Panc1 (cell line): Measurements from ENCODE around the gene DRD2. TPM values are rescaled to one million over a fixed set of nuclear protein-coding genes. Genes with fewer than 3 reads are reported as not detected.

ENCODE experiments used
- ATAC-seq: fragments of 200-7000 bp; cut with Tn5 transposase; 2 replicates; pipeline ENCODE4 v1.9.1; 2020; ENCODE audit warnings: mild to moderate bottlenecking, moderate library complexity
- BruUV-seq: library from RNA; stranded (reverse); fragments of 400-500 nt; replicated peaks from 2 replicates; lab custom pipeline; 2021; lab: Mats Ljungman, UMichigan
- CTCF ChIA-PET: fragments of 300-600 bp; sonication (Branson Sonifier 250); formaldehyde crosslinking; loops from one replicate; lab custom pipeline; 2022; ENCODE audit warnings: antibody characterized with exemption; lab: Charles Lee
- POLR2A ChIA-PET: fragments of 300-600 bp; sonication (Branson Sonifier 250); formaldehyde crosslinking; loops from one replicate; lab custom pipeline; 2022; ENCODE audit warnings: antibody characterized with exemption; lab: Charles Lee
- DNase-seq: peaks from one replicate; pipeline ENCODE4 v3.0.0-alpha.2; 2010; ENCODE audit warnings: low read depth, low spot score
- H3K27ac ChIP-seq: 2 replicates; pipeline ENCODE4 v1.5.1; 2011; ENCODE audit warnings: mild to moderate bottlenecking, low read length, inconsistent platforms
- H3K27me3 ChIP-seq: fragments of 200-500 bp; sonication (Bioruptor generic); 2 replicates; pipeline ENCODE4 v1.6.0; 2014; ENCODE audit warnings: low read length, inconsistent platforms; ENCODE audit not compliant: control insufficient read depth, insufficient read depth
- H3K36me3 ChIP-seq: fragments of 200-500 bp; sonication (Bioruptor generic); 2 replicates; pipeline ENCODE4 v1.5.1; 2014; ENCODE audit warnings: inconsistent platforms, mild to moderate bottlenecking, low read length, moderate library complexity; ENCODE audit not compliant: control insufficient read depth, insufficient read depth
- H3K4me1 ChIP-seq: 2 replicates; pipeline ENCODE4 v1.5.1; 2011; ENCODE audit warnings: inconsistent platforms, mild to moderate bottlenecking, low read length, moderate library complexity; ENCODE audit not compliant: control insufficient read depth, insufficient read depth
- H3K4me3 ChIP-seq, 2 experiments: 2 replicates each; pipeline ENCODE4 v1.5.1; 2011 to 2012; ENCODE audit warnings: low read depth in 2 of 2, low read length in 2 of 2, mild to moderate bottlenecking in 2 of 2, inconsistent platforms in 1 of 2, moderate library complexity in 1 of 2
- H3K9me3 ChIP-seq: fragments of 200-500 bp; sonication (Bioruptor generic); 2 replicates; pipeline ENCODE4 v1.5.1; 2014; ENCODE audit warnings: low read depth, mild to moderate bottlenecking, inconsistent platforms, low read length, moderate library complexity; ENCODE audit not compliant: control insufficient read depth, insufficient read depth
- POLR2AphosphoS5 ChIP-seq: IDR thresholded peaks from 2 replicates; pipeline ENCODE4 v1.6.1; 2012; ENCODE audit warnings: mild to moderate bottlenecking, low read depth, low read length, moderate library complexity
- SIN3A ChIP-seq: IDR thresholded peaks from 2 replicates; pipeline ENCODE4 v1.6.1; 2012; ENCODE audit warnings: low read depth, mild to moderate bottlenecking, low read length, moderate library complexity, borderline replicate concordance; ENCODE audit not compliant: insufficient read depth
- TCF7L2 ChIP-seq: IDR thresholded peaks from 2 replicates; pipeline ENCODE4 v1.6.1; 2011; ENCODE audit warnings: mild to moderate bottlenecking, low read depth, low read length, inconsistent platforms
- in situ Hi-C: cut with HindIII; loops from 2 replicates; pipeline ENCODE4 v1.10.0; 2016; ENCODE audit warnings: low sequenced_read_pairs, low pct_unique_long_range_greater_than_20kb
- intact Hi-C: fragments of 100-400 bp; cut with micrococcal nuclease; formaldehyde crosslinking; loops from one replicate; pipeline ENCODE4 v1.10.0; 2022; ENCODE audit not compliant: unreplicated experiment
- total RNA-seq: library from RNA; stranded (reverse); gene quantifications from one replicate; pipeline ENCODE4 v1.2.1, GENCODE V29; 2021; ENCODE audit not compliant: unreplicated experiment
- TF ChIP-seq, protein P1 (sequence below), 2 experiments: IDR thresholded peaks; 2 replicates each; pipeline ENCODE4 v1.6.1; 2011 to 2012; ENCODE audit warnings: low read depth in 2 of 2, control low read depth in 1 of 2, low read length in 1 of 2, mild to moderate bottlenecking in 1 of 2, moderate library complexity in 1 of 2; ENCODE audit not compliant: insufficient read depth in 1 of 2
- TF ChIP-seq, protein P2 (sequence below): fragments of 450-650 bp; IDR thresholded peaks from 2 replicates; pipeline ENCODE4 v1.5.1; 2017; ENCODE audit warnings: mild to moderate bottlenecking

Gene DRD2
- total RNA-seq, 1 experiment from 2014 or later, result 5.3 TPM

DNA sequence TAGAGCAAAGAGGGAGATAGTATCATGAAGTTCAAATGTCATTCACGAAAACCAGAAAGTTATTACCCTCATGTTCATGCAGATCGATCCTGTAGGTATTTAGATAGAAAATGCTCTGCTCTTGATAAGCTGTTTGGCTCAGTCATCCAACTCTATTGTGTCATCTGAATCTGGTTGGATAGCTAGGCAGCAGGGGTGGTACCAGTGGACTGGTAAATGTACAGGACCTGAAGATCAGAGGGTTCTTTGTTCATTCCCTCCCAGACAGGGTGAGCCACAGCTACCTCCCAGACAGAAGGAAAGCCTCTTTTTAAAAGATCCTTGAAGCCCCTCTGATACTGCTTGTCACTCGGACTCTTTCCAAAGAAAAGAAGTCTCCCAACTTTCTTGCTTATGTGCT, 29.8 kb upstream of the DRD2 start:
- Histone ChIP-seq H3K4me3 (no peak overlapping the region), H3K4me1 (no peaks in the 10 kb centered on the region), H3K27ac (no peak overlapping the region), H3K9me3 (no peaks in the 10 kb centered on the region), H3K27me3 (peaks cover 2% of the 10 kb centered on the region; the same call in 1 of the 2 replicates), H3K36me3 (no peaks in the 10 kb centered on the region)
- in situ Hi-C loops, result no loop called here
- TF ChIP-seq POLR2AphosphoS5 (no peak), TCF7L2 (no peak), SIN3A (no peak)
- TF ChIP-seq, protein P1, sequence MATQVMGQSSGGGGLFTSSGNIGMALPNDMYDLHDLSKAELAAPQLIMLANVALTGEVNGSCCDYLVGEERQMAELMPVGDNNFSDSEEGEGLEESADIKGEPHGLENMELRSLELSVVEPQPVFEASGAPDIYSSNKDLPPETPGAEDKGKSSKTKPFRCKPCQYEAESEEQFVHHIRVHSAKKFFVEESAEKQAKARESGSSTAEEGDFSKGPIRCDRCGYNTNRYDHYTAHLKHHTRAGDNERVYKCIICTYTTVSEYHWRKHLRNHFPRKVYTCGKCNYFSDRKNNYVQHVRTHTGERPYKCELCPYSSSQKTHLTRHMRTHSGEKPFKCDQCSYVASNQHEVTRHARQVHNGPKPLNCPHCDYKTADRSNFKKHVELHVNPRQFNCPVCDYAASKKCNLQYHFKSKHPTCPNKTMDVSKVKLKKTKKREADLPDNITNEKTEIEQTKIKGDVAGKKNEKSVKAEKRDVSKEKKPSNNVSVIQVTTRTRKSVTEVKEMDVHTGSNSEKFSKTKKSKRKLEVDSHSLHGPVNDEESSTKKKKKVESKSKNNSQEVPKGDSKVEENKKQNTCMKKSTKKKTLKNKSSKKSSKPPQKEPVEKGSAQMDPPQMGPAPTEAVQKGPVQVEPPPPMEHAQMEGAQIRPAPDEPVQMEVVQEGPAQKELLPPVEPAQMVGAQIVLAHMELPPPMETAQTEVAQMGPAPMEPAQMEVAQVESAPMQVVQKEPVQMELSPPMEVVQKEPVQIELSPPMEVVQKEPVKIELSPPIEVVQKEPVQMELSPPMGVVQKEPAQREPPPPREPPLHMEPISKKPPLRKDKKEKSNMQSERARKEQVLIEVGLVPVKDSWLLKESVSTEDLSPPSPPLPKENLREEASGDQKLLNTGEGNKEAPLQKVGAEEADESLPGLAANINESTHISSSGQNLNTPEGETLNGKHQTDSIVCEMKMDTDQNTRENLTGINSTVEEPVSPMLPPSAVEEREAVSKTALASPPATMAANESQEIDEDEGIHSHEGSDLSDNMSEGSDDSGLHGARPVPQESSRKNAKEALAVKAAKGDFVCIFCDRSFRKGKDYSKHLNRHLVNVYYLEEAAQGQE (IDR thresholded peaks at IDR 0.05; ENCODE audit: insufficient read depth in 1 of 2, low read depth in 2 of 2, low read length in 1 of 2), result no peak
- TF ChIP-seq, protein P2, sequence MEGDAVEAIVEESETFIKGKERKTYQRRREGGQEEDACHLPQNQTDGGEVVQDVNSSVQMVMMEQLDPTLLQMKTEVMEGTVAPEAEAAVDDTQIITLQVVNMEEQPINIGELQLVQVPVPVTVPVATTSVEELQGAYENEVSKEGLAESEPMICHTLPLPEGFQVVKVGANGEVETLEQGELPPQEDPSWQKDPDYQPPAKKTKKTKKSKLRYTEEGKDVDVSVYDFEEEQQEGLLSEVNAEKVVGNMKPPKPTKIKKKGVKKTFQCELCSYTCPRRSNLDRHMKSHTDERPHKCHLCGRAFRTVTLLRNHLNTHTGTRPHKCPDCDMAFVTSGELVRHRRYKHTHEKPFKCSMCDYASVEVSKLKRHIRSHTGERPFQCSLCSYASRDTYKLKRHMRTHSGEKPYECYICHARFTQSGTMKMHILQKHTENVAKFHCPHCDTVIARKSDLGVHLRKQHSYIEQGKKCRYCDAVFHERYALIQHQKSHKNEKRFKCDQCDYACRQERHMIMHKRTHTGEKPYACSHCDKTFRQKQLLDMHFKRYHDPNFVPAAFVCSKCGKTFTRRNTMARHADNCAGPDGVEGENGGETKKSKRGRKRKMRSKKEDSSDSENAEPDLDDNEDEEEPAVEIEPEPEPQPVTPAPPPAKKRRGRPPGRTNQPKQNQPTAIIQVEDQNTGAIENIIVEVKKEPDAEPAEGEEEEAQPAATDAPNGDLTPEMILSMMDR, result no peak
- POLR2A ChIA-PET, result no interaction called here
- BruUV-seq, result no TSS peak
- DNase-seq (no peak), ATAC-seq (no peak)
- CTCF ChIA-PET, result no interaction called here
- intact Hi-C loops, result no loop called here

DNA sequence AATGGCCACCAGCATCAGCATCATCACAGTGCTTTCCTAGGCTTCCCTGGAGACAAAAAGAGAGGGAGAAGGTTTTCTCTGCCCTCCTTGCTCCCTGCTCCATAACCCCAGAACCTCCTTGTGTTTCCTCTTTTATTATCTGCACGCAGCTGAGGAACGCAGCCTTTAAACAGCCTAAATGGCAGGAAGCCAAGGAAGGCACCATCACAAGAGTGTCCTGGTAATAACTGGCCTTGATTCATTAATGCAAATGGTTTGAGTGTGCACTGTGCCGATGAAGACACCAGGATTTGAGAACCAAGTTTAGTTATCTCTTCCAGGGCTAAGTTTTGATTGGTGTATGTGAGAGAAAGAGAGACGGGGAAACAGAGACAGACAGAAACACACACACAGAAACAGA, 29.4 kb upstream of the DRD2 start:
- ChIA-PET POLR2A (no interaction called here), CTCF (interaction anchor here (0.6 kb wide), 1 partner anchor 187 kb away, joined by 3 read pairs; no protein-coding TSS in a partner anchor)
- TF ChIP-seq POLR2AphosphoS5 (no peak), SIN3A (no peak), TCF7L2 (no peak)
- TF ChIP-seq, protein P2, result no peak
- TF ChIP-seq, protein P1 (IDR thresholded peaks at IDR 0.05; ENCODE audit: insufficient read depth in 1 of 2, low read depth in 2 of 2, low read length in 1 of 2), result no peak
- Histone ChIP-seq H3K27me3 (peaks cover 2% of the 10 kb centered on the region; the same call in 1 of the 2 replicates), H3K36me3 (no peaks in the 10 kb centered on the region), H3K4me1 (no peaks in the 10 kb centered on the region), H3K27ac (no peak overlapping the region), H3K9me3 (no peaks in the 10 kb centered on the region), H3K4me3 (no peak overlapping the region)
- intact Hi-C loops, result no loop called here
- in situ Hi-C loops, result no loop called here
- DNase-seq (no peak), ATAC-seq (no peak)
- no TSS peak for BruUV-seq
